ENCODE data around the gene CDC20B.

Gene CDC20B, protein sequence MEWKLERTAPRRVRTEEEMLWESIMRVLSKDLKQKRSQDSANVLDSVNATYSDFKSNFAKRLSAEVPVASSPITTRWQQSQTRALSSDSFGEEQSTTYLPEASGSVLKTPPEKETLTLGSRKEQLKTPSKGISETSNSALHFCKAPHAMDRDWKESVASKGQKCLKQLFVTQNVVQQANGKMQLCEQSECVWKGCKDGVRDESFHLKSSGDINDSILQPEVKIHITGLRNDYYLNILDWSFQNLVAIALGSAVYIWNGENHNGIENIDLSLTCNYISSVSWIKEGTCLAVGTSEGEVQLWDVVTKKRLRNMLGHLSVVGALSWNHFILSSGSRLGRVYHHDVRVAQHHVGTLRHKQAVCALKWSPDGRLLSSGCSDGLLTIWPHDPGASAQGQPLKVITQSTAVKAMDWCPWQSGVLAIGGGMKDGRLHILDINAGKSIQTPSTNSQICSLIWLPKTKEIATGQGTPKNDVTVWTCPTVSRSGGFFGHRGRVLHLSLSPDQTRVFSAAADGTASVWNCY

DNA sequence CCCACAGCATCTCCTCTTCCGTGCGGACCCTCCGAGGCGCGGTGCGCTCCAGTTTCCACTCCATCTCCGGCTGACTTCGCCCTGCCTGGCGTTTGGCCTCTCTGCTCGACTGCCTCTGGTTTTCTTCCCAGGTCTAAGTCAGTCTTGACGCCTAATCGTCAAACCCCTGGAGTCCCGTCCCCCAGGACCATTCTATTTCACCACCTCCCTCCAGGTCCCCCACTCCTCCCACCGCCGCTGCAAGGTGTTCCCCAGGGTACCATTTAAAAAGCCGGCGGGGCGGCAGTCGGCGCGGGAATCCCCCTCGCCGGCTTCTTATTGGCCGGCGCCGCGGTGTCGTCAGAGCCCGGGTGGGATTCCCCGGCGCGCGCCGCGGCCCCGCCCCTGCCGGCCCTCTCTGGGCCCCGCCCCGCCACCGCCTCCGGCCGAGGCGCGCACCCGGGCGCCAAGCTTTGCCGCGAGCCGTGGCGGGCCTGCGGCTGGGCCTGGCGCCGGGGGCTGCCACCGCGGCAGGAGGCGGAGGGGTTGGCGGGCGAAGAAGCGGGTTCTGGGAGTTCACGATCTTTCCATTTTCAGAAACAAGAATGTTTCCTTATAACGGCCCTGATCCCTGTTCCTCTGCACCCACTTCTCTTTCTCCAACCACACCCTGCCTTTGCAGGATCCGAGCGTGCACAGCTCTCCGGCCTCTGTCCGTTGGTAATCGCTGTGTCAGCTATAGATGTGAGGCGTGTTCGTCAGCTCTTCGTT lies at the start of gene CDC20B:
Gene CDC20B, minus strand, starts transcription at position 241 of the 750 bp plus-strand sequence. Its CDS starts 177 bp downstream, at position 64.
- peak; percentile 68 for DNase-seq (ENCODE audit: low read depth)
- TF ChIP-seq, protein P1, sequence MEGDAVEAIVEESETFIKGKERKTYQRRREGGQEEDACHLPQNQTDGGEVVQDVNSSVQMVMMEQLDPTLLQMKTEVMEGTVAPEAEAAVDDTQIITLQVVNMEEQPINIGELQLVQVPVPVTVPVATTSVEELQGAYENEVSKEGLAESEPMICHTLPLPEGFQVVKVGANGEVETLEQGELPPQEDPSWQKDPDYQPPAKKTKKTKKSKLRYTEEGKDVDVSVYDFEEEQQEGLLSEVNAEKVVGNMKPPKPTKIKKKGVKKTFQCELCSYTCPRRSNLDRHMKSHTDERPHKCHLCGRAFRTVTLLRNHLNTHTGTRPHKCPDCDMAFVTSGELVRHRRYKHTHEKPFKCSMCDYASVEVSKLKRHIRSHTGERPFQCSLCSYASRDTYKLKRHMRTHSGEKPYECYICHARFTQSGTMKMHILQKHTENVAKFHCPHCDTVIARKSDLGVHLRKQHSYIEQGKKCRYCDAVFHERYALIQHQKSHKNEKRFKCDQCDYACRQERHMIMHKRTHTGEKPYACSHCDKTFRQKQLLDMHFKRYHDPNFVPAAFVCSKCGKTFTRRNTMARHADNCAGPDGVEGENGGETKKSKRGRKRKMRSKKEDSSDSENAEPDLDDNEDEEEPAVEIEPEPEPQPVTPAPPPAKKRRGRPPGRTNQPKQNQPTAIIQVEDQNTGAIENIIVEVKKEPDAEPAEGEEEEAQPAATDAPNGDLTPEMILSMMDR (conservative IDR thresholded peaks at IDR 0.05; ENCODE audit: low read depth, low read length) = no peak
- peak within 1 kb of the TSS; percentile 58 for H3K4me3 ChIP-seq (ENCODE audit: low read depth, low read length)

DNA sequence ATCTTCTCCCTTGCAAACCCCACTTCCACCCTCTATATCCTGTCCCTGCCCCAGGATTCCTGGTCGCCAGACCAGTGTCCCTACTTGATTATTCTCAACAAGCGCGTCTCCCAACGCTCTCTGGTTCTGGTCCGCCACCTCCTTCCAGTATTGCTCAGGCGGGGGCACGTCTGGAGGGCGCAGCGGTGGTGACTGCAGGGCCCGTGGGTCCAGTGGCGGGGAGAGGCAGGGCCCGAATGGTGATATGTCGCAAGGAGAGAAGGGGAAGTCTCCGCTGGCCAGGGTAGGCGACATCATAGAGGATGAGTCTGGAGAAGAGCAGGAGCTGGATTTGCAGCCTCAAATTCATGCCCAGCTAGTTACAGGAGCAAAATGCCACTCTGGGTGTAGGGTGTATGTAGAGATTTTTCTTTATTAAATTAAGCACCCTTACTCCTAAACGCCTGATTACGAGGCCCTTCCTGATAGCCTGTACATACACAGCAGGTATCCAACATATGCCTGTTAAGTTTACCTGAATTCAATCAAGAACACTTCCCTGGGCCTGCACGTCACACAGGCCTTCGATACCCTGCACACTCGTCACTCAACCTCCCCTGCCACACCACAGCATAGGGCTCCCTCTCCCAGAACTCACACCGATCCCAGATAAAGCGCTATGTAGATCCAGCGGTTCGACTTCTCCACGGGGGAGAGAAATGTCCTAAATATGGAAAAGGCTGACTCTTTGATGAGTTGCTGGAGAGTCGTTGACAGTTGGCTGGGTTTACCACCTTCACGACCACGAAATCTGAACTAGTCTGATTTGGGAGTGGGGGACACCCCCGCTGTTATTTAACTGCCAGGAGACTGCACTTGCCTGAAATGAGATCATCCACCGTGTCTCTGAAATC lies 49.4 kb upstream of the CDC20B start:
- no peak overlapping the region for H3K4me3 ChIP-seq (ENCODE audit: low read depth, low read length)
- TF ChIP-seq, protein P1 (conservative IDR thresholded peaks at IDR 0.05; ENCODE audit: low read depth, low read length) = no peak
- DNase-seq (ENCODE audit: low read depth) = no peak

DNA sequence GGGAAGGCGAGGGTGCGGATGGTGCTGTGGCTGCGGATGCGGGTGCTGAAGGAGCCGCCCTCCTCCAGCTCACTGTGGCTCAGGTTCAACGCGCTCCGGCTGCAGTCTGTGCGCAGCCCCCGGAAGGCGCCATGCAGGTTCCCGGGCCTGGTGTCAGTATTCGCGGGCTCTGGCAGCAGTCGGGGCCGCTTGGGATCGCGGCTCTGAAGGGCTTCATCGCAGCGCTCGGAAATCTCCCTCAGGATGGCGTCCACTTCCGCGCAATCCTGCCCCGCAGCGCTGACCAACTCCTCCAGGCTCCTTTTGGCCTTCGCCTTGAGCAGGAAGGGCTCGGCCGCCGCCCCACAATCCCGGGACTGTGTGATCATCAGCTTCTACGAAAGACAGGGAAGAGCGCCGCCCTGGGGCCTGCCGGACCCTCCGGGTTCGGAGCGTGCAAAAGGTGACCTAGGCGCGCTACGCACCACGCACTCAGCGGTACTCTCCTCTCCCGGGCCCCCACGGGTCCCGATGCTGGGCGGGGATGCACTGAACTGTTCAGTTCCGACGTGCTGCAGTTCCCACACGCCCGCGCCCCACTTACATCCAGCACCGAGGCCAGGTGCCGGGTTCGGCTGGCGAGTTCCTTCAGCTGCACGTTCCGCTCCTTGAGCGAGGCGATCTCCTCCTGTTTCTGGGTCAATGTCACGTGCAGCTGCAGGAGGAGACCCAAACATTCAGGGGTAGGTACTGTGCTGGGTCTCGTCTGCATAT lies 47.6 kb upstream of the CDC20B start:
- H3K4me3 ChIP-seq (ENCODE audit: low read depth, low read length) = peak overlapping the region; percentile 0
- TF ChIP-seq, protein P1 (conservative IDR thresholded peaks at IDR 0.05; ENCODE audit: low read depth, low read length) = no peak

DNA sequence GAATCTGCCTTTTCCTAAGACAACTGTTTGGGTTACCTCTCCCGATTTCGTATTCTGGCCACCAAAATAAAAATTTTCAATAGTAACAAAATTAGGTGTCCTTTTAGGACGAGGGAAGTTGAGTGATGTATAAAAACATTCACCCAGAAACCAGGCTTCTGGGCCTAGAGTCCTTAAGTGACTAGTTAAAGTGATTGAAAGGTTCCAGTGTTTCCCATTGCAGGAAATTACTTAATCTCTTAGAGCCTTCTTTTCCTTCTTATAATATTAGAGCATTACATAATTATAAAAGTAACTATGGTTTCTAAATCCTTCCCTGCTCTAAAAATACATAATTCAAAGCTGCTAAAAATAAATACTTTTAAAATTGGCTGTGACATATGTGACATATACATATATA lies 46.8 kb upstream of the CDC20B start:
- DNase-seq (ENCODE audit: low read depth) = no peak
- H3K4me3 ChIP-seq (ENCODE audit: low read depth, low read length) = no peak overlapping the region
- TF ChIP-seq, protein P1 (conservative IDR thresholded peaks at IDR 0.05; ENCODE audit: low read depth, low read length) = no peak

More for the DNA sequence above, 47.6 kb upstream of the CDC20B start:
- DNase-seq (ENCODE audit: low read depth) = no peak

DNA sequence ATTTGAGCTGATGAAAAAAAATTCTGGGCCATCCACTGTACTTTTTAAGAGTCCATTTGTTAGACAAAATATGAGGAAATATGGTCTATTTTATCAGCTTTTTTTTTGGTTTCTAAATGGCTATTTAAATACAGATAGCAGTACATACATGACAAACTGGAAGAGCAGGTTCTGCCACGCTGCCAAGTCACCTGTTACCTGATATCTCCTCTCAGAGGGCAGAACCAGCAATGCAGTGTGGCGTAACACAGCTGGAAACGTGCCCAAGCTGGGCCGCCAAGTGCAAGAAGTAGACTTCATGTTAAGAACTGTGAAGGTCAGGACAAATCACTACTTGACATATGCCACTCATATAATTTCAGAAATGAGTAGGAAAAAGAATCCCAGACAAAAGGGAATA lies 46.0 kb upstream of the CDC20B start:
- TF ChIP-seq, protein P1 (conservative IDR thresholded peaks at IDR 0.05; ENCODE audit: low read depth, low read length) = no peak
- DNase-seq (ENCODE audit: low read depth) = no peak
- H3K4me3 ChIP-seq (ENCODE audit: low read depth, low read length) = no peak overlapping the region

Data from choroid plexus epithelial cell (primary cell).